Measurements from ENCODE around the gene CAPN1. TPM values are rescaled to one million over a fixed set of nuclear protein-coding genes. Genes with fewer than 3 reads are reported as not detected.
"Not testable (repeated sequence)": the region's sequence is repeated elsewhere in the genome, so short reads cannot be mapped to it uniquely, and the experiment has no call there.

Gene CAPN1
- total and polyA plus RNA-seq, 2 experiments from 2014 or later: 106 to 145 TPM

GRCh38 chr11:65170058-65170534 lies 11.6 kb upstream of the CAPN1 start, which contains the start of gene SPDYC:
Gene SPDYC, plus strand, starts transcription at chr11:65170233. Its CDS starts 1,125 bp downstream, at chr11:65171358.
- H3K4me2 ChIP-seq (ENCODE audit: unreplicated experiment): no peak within 1 kb of the TSS
- TF ChIP-seq EZH2phosphoT487 (IDR thresholded peaks at IDR 0.05; ENCODE audit: insufficient read depth, low read depth) (no peak), EZH2 (IDR thresholded peaks at IDR 0.05; ENCODE audit: insufficient read depth, poor library complexity, severe bottlenecking) (no peak)
- H3K27me3 ChIP-seq (replicated peaks; ENCODE audit: insufficient read depth): no peaks in the 10 kb centered on the region
- in situ Hi-C loops (cut with MboI): no loop called here
- no peaks in the 10 kb centered on the region for H3F3A ChIP-seq (ENCODE audit: insufficient read depth)
- no peaks in the 10 kb centered on the region for H3K9me2 ChIP-seq (ENCODE audit: insufficient read depth)
- H3K27ac ChIP-seq: no peak within 1 kb of the TSS
- H3K4me1 ChIP-seq (ENCODE audit: insufficient read depth): peaks cover 3% of the 10 kb centered on the region; the same call in 1 of the 2 replicates
- H4K20me1 ChIP-seq (ENCODE audit: insufficient read depth): no peaks in the 10 kb centered on the region
- no peak within 1 kb of the TSS for H3K4me3 ChIP-seq
- WGBS, 2 experiments (ENCODE audit: low coverage in 1 of 2, low lambda C conversion rate in 2 of 2, missing lambda C conversion rate in 2 of 2): 92 to 93% methylated on average over 20 to 21 of the region's 21 CpGs
- 0 out of 2 replicates have a peak within 1 kb of the TSS, but pooled peaks have one; percentile 7 for H3K9ac ChIP-seq
- no peaks in the 10 kb centered on the region for H3K9me3 ChIP-seq (ENCODE audit: low read depth)
- peak within 1 kb of the TSS; percentile 84 for H2AFZ ChIP-seq
- H3K79me2 ChIP-seq (ENCODE audit: insufficient read depth): no peaks in the 10 kb centered on the region
- no peak for DNase-seq
- H3K36me3 ChIP-seq (ENCODE audit: low read depth): no peaks in the 10 kb centered on the region

- H3K9ac ChIP-seq: no peak overlapping the region
- no peak overlapping the region for H3K4me3 ChIP-seq
- no peaks in the 10 kb centered on the region for H3K36me3 ChIP-seq (ENCODE audit: low read depth)
- H3K9me2 ChIP-seq (ENCODE audit: insufficient read depth): no peaks in the 10 kb centered on the region
- 49 to 77% methylated on average over 4 to 10 of the region's 10 CpGs for WGBS, 2 experiments (ENCODE audit: low coverage in 1 of 2, low lambda C conversion rate in 2 of 2, missing lambda C conversion rate in 2 of 2)
- H3K27ac ChIP-seq: no peak overlapping the region
- no peaks in the 10 kb centered on the region for H3F3A ChIP-seq (ENCODE audit: insufficient read depth)
- no peak overlapping the region for H3K4me2 ChIP-seq (ENCODE audit: unreplicated experiment)
- no peaks in the 10 kb centered on the region for H3K4me1 ChIP-seq (ENCODE audit: insufficient read depth)
- no peaks in the 10 kb centered on the region for H3K27me3 ChIP-seq (replicated peaks; ENCODE audit: insufficient read depth)
- no peaks in the 10 kb centered on the region for H4K20me1 ChIP-seq (ENCODE audit: insufficient read depth)
- H2AFZ ChIP-seq: no peak overlapping the region
- TF ChIP-seq EZH2 (IDR thresholded peaks at IDR 0.05; ENCODE audit: insufficient read depth, poor library complexity, severe bottlenecking): no peak
- no peak for TF ChIP-seq EZH2phosphoT487 (IDR thresholded peaks at IDR 0.05; ENCODE audit: insufficient read depth, low read depth)
- DNase-seq: no peak
- in situ Hi-C loops (cut with MboI): no loop called here
- no peaks in the 10 kb centered on the region for H3K9me3 ChIP-seq (ENCODE audit: low read depth)
- no peaks in the 10 kb centered on the region for H3K79me2 ChIP-seq (ENCODE audit: insufficient read depth)
These were observed 9.1 kb upstream of the CAPN1 start for GRCh38 chr11:65172600-65172999.

- H3K9ac ChIP-seq; H4K20me1 ChIP-seq (ENCODE audit: insufficient read depth); H3K27ac ChIP-seq; H3K4me3 ChIP-seq; in situ Hi-C loops (cut with MboI); H3K9me3 ChIP-seq (ENCODE audit: low read depth); DNase-seq; H3F3A ChIP-seq (ENCODE audit: insufficient read depth); H3K79me2 ChIP-seq (ENCODE audit: insufficient read depth); H3K4me1 ChIP-seq (ENCODE audit: insufficient read depth); H3K9me2 ChIP-seq (ENCODE audit: insufficient read depth); H3K36me3 ChIP-seq (ENCODE audit: low read depth); H3K4me2 ChIP-seq (ENCODE audit: unreplicated experiment); H2AFZ ChIP-seq; H3K27me3 ChIP-seq (replicated peaks; ENCODE audit: insufficient read depth): not testable (repeated sequence)
- 55 to 58% methylated on average over 2 of the region's 2 CpGs for WGBS, 2 experiments (ENCODE audit: low coverage in 1 of 2, low lambda C conversion rate in 2 of 2, missing lambda C conversion rate in 2 of 2)
These were observed 7.1 kb upstream of the CAPN1 start for GRCh38 chr11:65174571-65175010.

- Histone ChIP-seq H3K27me3 (replicated peaks; ENCODE audit: insufficient read depth) (no peaks in the 10 kb centered on the region), H3F3A (ENCODE audit: insufficient read depth) (no peaks in the 10 kb centered on the region), H2AFZ (peak overlapping the region; percentile 77), H3K4me2 (ENCODE audit: unreplicated experiment) (peak overlapping the region; percentile 80), H4K20me1 (ENCODE audit: insufficient read depth) (no peaks in the 10 kb centered on the region), H3K9ac (peak overlapping the region; percentile 87), H3K9me2 (ENCODE audit: insufficient read depth) (no peaks in the 10 kb centered on the region), H3K36me3 (ENCODE audit: low read depth) (no peaks in the 10 kb centered on the region), H3K4me3 (peak overlapping the region; percentile 82), H3K4me1 (ENCODE audit: insufficient read depth) (0 out of 2 replicates have a peak, but pooled peaks cover 6% of the 10 kb centered on the region), H3K79me2 (ENCODE audit: insufficient read depth) (peaks cover 57% of the 10 kb centered on the region), H3K27ac (no peak overlapping the region), H3K9me3 (ENCODE audit: low read depth) (no peaks in the 10 kb centered on the region)
- peak; percentile 76 for DNase-seq
- in situ Hi-C loops (cut with MboI): no loop called here
- WGBS, 2 experiments (ENCODE audit: low coverage in 1 of 2, low lambda C conversion rate in 2 of 2, missing lambda C conversion rate in 2 of 2): 0 to 2% methylated on average over 36 to 40 of the region's 60 CpGs
- TF ChIP-seq EZH2phosphoT487 (IDR thresholded peaks at IDR 0.05; ENCODE audit: insufficient read depth, low read depth) (no peak), EZH2 (IDR thresholded peaks at IDR 0.05; ENCODE audit: insufficient read depth, poor library complexity, severe bottlenecking) (no peak)
These were observed 705 bp upstream of the CAPN1 start for GRCh38 chr11:65180877-65181568.
